ENCODE data around the gene SBF2. TPM values are rescaled to one million over a fixed set of nuclear protein-coding genes. Genes with fewer than 3 reads are reported as not detected.

The SBF2 gene
- total and polyA plus RNA-seq, 11 donors, result 10.4 to 33.9 (median 20.9) TPM

DNA sequence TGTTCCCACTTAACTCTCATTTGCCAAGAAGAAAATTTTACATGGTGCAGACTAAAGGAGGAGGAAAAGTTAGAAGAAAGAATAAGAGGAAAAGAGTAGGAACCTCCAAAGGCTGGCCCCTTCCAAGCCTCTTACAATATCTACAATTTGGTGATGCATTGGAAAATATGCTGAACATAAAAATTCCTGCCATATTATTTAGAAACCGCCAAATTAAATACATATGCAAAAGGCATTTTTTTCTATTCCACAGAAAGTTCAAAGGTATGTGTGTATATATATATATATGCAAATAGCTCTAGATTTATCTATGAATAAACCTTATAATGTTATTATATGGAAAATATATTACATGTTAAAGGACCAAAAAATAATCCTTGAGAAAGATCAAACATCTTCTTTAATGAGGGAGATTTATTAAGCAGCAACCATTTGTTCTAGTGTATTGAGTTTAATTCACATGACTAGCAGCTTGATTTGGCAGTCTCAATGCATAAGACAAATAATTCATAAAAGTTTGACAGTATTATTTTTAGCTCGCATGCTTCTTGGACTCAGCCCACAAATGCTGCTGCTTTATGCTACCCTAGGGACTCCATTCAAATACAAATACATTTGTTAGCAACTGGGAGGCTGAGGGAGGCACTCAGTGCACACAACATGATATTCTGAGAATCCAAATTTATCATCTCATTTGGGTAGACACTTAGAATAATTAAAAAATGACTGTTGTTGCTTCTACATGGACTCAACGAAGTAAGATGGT is 184.9 kb downstream of the SBF2 start:
- WGBS, 4 donors, result 31 to 36% (median 32%) methylated on average over 3 of the region's 3 CpGs
- ATAC-seq, result peak; percentile 62 to 88 (median 73)
- H3K27me3 ChIP-seq, result no peaks in the 10 kb centered on the region
- H3K9me3 ChIP-seq, result no peaks in the 10 kb centered on the region
- peak in 3 of 5 donors; percentile 22 to 42 (median 31) for DNase-seq
- H3K4me3 ChIP-seq, result no peak overlapping the region
- peak overlapping the region in 8 of 12 donors; percentile 19 to 58 (median 52) for H3K27ac ChIP-seq
- intact Hi-C loops (cut with DNase I), result loop anchor here in 1 of 10 donors (5.0 to 10.0 kb wide), 2 partner anchors 198 to 354 kb away; partner anchors contain the start of gene ADM
- H3K36me3 ChIP-seq, result no peaks in the 10 kb centered on the region
- TF ChIP-seq POLR2A (IDR thresholded peaks at IDR 0.05), result no peak
- TF ChIP-seq, protein P1, sequence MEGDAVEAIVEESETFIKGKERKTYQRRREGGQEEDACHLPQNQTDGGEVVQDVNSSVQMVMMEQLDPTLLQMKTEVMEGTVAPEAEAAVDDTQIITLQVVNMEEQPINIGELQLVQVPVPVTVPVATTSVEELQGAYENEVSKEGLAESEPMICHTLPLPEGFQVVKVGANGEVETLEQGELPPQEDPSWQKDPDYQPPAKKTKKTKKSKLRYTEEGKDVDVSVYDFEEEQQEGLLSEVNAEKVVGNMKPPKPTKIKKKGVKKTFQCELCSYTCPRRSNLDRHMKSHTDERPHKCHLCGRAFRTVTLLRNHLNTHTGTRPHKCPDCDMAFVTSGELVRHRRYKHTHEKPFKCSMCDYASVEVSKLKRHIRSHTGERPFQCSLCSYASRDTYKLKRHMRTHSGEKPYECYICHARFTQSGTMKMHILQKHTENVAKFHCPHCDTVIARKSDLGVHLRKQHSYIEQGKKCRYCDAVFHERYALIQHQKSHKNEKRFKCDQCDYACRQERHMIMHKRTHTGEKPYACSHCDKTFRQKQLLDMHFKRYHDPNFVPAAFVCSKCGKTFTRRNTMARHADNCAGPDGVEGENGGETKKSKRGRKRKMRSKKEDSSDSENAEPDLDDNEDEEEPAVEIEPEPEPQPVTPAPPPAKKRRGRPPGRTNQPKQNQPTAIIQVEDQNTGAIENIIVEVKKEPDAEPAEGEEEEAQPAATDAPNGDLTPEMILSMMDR (IDR thresholded peaks at IDR 0.05), result no peak
- peaks cover 0 to 41% (median 19%) of the 10 kb centered on the region in 12 donors for H3K4me1 ChIP-seq

DNA sequence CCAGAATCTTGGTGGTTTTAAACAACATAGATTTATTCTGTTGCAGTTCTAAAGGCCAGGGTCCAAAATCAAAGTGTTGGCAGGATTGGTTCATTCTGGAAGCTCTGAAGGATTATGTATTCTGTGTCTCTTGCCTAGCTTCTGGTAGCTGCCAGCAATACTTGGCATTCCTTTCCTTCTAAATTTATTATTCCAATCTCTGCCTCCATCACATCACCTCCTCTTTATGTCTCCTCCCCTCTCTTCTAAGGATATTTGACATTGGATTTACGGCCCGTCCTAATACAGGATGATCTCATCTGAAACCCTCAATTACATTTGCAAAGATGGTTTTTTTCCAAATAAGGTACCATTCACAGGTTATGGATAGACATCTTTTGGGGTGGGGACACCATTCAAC is 186.5 kb downstream of the SBF2 start:
- intact Hi-C loops (cut with DNase I), result loop anchor here in 1 of 10 donors (5.0 to 10.0 kb wide), 2 partner anchors 200 to 353 kb away; partner anchors contain the start of gene ADM
- no peak for ATAC-seq
- Histone ChIP-seq H3K9me3 (no peaks in the 10 kb centered on the region), H3K4me3 (no peak overlapping the region), H3K36me3 (no peaks in the 10 kb centered on the region), H3K4me1 (peaks cover 0 to 41% (median 19%) of the 10 kb centered on the region in 12 donors), H3K27me3 (no peaks in the 10 kb centered on the region), H3K27ac (no peak overlapping the region)
- TF ChIP-seq, protein P1 (IDR thresholded peaks at IDR 0.05), result no peak
- TF ChIP-seq POLR2A (IDR thresholded peaks at IDR 0.05), result no peak
- WGBS, 4 donors, result 50 to 62% (median 58%) methylated on average over 2 of the region's 2 CpGs
- DNase-seq, result no peak

GRCh38 chr11:10097615-10098014 is 196.4 kb downstream of the SBF2 start:
- peak in 2 of 4 donors; percentile 69 to 75 for ATAC-seq
- peaks cover 0 to 7% (median 0%) of the 10 kb centered on the region in 12 donors for H3K4me1 ChIP-seq
- H3K27ac ChIP-seq, result peak overlapping the region in 9 of 12 donors; percentile 26 to 75 (median 44)
- peaks cover 0 to 38% (median 13%) of the 10 kb centered on the region in 12 donors for H3K9me3 ChIP-seq
- TF ChIP-seq, protein P1 (IDR thresholded peaks at IDR 0.05), result no peak
- TF ChIP-seq POLR2A (IDR thresholded peaks at IDR 0.05), result no peak
- no peaks in the 10 kb centered on the region for H3K27me3 ChIP-seq
- no peak overlapping the region for H3K4me3 ChIP-seq
- peaks cover 0 to 3% (median 0%) of the 10 kb centered on the region in 9 donors for H3K36me3 ChIP-seq
- peak in 1 of 5 donors; percentile 23 for DNase-seq
- WGBS, 4 donors, result 60 to 78% (median 72%) methylated on average over 4 of the region's 4 CpGs
- intact Hi-C loops (cut with DNase I), result no loop called here

DNA sequence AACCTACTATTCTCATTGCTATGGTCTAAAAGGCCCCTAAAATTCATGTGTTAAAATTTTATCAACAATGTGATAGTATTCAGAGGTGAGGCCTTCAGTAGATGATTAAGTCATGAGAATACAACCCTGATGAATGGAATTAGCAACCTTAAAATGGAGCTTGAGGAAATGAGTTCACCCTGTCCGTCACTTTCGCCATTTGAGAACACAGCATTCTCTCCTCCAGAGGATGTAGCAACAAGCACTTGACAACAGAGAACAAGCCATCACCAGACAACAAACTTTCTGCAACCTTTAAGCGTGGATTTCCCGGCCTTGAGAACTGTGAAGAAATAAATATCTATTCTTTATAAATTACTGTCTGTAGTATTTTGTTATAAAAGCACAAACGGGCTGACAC is 197.0 kb downstream of the SBF2 start:
- no peak for TF ChIP-seq POLR2A (IDR thresholded peaks at IDR 0.05)
- TF ChIP-seq, protein P1 (IDR thresholded peaks at IDR 0.05), result no peak
- ATAC-seq (peak in 1 of 4 donors; percentile 68), DNase-seq (no peak)
- intact Hi-C loops (cut with DNase I), result no loop called here
- H3K27ac ChIP-seq, result peak overlapping the region in 10 of 12 donors; percentile 2 to 75 (median 43)
- peaks cover 0 to 3% (median 0%) of the 10 kb centered on the region in 9 donors for H3K36me3 ChIP-seq
- H3K27me3 ChIP-seq, result no peaks in the 10 kb centered on the region
- H3K4me1 ChIP-seq, result peaks cover 0 to 11% (median 0%) of the 10 kb centered on the region in 12 donors
- 58 to 79% (median 69%) methylated on average over 5 of the region's 5 CpGs for WGBS, 4 donors
- peak overlapping the region in 1 of 12 donors; percentile 1 for H3K4me3 ChIP-seq
- H3K9me3 ChIP-seq, result peaks cover 0 to 38% (median 13%) of the 10 kb centered on the region in 12 donors
